HG03045 (cell line): ENCODE measurements around the gene TEKT5.

Source experiments
- ATAC-seq: cut with Tn5 transposase; IDR thresholded peaks from one replicate; pipeline ENCODE4 v1.9.1; 2021; ENCODE audit warnings: mild to moderate bottlenecking, moderate library complexity; ENCODE audit not compliant: unreplicated experiment

TEKT5 gene

DNA sequence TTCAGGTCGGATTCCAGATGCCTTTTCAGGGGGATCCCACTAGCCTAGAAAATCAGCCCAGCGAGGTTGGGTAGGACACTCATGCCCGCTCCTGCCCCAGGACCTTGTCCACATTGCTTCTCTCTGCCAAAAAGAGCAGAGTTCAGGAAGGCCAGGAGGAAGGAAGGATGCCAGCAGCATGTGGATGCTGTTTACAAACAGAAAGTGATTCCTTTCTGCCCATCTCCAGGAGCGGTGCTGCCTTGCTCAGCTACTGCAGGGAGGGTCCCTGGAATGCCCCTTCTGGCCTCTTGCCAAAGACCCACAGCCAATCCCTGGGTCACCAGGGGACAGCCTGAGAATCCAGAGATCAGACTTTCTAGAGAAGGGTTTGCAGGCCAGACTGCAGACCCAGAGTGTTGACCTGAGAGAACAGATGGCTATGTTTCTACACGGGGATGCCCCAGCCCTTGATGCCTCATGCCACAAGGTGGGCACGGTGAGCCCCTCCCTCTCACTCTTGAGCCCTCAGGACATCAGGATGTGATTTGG, 82.0 kb downstream of the TEKT5 start:
- ATAC-seq: no peak

DNA sequence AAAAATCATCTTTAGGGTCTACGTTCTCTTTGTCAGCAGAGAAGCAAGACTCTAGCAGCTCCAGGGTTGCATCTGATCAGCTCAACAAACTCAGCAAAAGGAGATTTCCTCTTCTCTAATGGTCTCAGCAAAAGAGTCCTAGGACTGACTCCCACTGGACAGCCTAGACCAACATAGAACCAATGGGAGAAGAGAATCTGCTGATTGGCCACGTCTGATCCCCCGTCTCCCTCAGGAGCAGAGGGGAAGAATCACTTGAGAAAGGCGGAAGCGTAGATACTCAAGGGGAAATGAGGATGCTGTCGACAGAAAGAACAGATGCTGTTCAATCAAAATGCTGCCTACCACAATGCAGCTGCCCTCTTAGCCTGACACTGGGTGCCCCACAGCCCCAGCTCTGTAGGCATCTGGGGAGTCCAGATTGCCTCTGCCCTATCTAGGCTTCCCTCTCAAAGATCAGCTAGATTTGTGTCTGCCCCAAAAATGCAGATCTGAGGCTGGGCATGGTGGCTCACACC, 82.8 kb downstream of the TEKT5 start:
- no peak for ATAC-seq

DNA sequence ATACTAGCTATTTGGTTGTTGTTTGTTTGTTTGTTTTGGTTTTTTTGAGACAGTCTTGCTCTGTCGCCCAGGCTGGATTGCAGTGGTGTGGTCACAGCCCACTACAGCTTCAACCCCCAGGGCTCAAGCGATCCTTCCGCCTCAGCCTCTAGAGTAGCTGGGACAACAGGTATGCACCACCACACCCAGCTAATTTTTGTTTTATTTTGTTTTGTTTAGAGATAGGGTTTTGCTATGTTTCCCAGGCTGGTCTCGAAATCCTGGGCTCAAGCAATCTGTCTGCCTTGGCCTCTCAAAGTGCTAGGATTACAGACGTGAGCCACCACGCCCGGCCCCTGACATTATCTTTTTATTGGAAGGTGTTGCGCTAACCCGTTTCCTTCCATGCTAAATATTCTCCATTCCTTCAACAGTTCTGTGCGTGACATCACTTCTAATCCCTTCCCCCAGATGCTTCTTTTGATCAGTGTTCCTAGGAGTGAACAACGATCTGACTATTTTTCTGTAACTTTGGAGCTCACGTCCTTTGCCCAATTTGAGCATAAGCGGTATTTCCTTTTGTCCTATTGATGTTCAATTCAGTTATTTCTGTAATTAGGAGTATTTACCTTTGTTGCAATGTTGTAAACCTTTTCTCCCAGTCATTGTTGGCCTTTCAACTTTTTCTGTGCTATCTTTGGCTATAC, 84.1 kb downstream of the TEKT5 start:
- no peak for ATAC-seq

DNA sequence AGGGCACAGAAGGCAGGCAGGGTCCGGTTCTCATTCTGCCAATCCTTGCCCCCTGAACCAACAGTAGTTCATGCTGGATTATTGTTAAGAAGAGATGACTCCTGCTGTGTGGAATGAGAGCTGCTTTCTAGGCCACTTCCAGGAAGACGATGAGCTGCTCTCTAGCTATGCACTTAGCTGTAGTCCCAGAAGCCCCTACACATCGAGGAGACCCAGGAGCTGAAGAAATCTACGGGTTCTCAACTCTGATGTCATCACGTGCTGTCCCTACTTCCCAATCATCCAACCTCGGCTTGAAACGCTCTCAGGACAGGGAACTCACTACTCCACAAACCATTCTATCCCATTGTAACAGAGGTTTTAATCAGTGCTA, 85.3 kb downstream of the TEKT5 start:
- ATAC-seq: no peak

DNA sequence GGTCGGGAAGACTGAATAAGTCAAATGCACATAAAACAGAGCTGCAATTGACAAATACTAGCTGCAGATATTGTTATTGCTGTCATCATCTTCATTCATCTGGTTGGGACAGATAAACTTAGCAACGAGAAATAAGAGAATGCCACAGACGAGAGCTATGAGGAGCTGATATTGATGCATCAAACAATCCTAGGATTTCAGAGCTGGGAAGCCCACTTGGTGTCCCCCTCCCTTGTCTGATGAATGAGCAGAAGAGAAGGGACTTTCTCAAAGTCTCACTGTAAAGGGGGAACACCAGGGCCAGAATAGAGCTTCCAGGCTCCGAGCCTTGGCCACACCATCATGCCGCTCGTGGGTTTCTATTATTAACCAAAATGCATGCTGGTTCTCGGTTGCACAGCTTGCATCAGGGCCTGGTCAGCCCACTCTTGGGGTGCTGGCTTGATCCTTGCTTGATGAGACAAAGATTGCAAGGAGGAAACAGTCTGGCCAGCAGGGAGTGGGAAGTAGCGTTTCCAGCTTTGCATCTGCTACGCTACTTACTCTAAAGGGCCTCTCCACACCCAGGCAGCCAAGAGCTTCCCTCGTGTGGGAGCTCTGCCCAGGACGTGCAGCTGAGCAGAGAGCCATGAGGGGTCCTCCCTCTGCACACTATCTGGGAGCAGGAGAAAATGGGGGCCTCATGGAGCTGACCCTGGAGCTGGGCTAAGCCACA, 85.9 kb downstream of the TEKT5 start:
- no peak for ATAC-seq

DNA sequence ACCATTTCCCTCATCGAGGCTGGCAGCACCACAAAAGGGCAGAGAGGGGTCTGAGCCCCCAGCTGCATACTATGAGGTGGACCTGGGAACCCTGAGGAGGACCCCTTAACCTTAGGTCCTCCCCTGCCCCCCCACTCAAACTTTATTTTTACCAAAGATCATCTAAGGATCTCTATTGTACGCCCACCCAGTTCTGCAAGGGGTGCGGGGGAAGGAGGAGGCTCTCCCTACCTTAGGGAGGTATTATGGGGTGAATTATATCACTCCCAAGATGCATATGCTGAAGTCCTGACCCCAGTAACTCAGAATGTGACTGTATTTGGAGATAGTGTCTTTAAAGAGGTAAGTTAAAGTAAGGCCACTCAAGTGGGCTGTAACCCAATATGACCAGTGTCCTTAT, 87.6 kb downstream of the TEKT5 start:
- ATAC-seq: no peak

DNA sequence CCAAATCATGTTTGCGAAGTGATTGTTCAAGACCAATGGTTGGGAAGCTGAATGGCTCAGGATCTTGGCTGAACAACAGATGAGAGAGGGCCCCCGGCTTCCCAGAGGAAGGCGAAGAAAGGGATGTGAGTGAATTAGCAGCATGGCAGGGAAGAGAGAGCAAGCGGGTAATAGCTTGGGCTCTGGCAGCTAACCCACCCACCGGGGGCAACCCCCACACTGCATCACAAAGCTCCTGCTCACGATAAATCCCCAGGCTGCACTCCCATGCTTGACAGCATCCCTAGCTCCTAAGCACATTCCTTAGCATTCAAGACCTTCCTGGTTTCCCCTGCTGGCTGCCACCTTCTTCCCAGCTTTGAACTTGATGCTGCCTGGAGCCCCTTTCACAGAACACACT, 88.1 kb downstream of the TEKT5 start:
- no peak for ATAC-seq

DNA sequence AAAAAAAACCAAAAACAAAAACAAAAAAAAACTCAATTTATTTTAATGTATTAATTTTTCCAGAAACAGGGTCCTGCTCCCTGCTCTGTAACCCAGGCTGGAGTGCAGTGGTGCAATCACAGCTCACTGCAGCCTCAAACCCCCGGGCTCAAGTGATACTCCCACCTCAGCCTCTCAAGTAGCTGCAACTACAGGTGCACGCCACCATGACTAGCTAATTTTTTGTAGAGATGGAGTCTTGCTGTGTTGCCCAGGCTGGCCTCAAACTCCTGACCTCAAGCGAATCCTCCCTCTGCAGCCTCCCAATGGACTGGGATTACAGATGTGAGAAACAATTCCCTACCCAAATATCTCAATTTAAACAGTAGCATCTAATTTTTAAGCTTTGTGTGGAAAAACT, 89.1 kb downstream of the TEKT5 start:
- no peak for ATAC-seq

DNA sequence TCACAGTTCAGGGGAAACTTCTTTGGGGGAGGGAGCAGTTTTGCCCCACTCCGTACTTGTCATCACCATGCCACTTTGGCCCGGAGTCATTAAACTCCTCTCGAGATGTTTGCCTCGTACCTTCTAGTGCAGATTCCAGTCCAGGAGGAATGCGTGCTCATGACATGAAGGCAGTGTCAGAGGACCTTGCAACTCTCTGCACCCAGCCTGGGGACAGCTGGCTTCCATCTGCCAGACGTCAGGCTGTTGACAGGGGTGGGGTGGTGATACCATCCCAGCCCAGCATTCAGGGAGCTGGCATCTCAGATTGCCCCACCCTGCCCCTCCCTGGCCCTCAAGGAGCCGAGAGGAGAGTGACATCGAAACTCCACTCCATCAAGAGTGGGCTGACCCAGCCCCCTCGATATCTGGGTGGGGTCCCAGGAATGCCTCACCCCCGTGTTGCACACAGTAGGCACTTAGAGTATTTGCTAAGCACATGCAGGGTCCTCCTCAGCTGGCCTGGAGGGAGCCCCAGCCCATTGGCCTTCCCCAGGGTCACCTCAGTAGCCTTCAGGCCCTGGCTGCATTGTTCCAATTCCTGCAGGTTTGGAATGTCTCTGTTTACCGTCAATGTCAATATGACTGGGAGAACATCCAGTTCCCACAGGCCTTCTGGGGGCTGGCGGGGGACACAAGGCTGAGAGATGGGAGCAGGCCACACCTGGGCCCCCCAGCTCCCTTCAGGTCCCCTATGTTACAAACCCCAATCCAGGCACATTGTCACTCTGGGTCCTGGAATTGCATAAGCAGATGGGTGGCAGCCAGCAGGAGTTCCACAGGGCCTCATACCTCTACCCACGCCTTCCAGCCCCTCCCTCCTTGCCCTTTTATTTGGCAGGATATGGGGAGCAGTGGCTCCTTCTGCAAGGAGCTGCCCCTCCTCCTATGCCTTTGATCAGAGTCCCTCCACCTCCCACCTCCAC, 93.0 kb downstream of the TEKT5 start:
- ATAC-seq: no peak

DNA sequence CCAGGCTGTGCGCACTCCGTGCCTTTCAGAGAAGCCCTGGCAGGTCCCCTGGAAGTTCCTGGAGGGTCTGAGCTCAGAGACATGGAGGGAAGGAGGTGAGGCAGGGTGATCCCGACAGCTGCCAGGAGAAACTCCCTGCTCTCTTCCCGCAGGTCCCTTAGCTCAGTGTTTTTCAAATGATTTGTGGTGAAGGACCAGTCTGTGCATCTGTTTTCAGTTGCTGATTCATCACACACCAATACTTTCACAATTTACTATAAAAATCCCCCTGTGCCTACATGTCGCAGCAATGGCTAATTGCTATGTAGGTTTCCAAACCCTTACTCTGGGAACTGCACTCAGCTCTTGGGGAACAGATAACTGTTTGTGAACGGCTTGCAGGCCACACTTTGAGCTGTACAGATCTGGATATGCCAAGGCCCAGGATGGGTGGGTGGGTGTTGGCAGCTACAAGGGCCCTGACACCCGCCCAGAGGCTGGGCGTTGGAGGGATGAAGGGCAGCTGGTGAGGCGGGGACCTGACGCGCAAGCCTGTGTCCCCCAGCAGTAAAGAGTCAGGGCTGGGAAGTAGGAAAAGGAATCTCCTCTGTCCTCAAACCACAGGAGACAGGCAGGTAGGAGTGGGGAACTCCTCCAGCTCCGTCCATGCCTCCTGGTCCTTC, 93.8 kb downstream of the TEKT5 start:
- ATAC-seq: no peak

DNA sequence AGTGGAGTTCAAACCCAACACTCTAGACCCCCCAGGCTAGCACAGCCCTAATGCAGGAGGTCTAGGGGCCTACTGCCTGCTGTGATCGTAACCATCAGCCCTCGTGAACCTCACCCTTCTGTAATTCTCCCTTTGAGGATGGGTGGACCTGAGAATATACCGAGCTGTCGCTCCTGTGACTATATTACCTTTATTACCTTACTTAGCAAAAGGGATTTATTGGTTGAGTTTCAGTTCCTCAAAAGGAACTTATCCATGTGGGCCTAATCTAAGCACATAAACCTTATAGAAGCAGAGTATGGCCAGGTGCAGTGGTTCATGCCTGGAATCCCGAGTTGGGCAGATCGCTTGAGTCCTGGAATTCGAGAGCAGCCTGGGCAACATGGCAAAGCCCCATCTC, 95.1 kb downstream of the TEKT5 start:
- no peak for ATAC-seq

DNA sequence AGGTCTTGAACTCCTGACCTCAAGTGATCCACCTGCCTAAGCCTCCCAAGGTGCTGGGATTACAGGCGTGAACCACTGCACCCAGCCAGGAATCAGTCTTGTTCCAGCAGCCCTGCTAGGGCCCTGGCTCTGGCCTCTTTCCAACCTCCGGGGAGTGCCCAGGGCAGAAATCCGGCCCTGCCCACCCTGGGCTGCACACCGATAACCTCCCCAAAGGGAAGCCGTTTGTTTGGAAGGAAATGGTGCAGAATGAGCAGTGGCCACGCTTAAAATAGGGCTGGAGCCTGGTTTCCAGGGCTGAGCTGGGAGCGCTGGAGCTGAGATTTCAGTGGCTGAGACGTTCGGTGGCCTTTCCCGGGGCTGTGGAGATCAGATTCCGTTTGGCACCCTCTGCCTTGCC, 96.6 kb downstream of the TEKT5 start:
- no peak for ATAC-seq

DNA sequence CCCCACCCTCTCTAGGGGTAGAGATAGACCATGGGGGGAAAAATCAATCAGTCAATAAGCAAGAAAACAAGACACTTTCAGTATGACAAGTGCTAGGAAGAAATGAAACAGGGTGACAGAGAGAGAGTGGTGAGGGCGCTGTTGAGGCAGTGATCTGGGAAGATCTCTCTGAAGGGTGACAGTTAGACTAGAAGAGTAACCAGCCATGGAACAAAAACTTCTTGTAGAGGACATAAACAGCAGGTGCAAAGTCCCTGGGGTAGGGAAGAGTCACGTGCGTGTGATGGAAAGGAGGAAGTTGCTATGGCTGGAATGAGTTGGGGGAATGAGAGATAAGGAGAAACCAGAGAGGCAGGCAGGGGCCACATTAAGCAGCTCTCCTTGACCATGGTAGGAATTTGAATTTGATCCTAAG, 97.5 kb downstream of the TEKT5 start:
- no peak for ATAC-seq

DNA sequence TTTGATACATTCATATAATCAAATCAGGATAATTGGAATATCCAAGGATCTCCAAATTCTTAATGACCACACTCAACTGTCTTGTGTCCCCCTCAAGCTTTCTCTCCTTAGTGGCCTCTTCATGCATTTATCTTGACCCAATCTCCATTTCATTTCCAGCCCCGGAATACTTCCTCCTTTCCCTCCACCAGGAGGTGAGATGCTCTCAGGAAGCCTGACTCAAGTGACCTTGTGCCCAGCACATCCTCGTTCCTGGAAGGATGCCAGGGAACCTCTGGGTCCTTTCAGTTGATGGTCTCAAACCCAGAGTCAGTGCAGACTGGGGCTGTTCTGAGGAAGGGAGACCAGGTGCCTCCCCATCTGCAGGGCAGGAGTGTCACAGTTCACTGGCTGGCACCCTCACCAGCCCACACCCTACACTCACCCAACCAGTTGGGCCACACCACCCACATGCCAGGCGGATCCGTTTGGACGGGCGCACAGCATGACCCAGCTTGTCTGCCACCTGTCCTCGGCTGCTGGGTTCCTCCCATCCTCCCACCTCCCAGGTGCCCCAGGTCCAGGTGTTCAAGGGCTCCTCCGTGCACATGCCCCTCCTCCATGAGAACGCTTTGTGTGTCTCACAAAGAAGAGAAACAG, 100.3 kb downstream of the TEKT5 start:
- ATAC-seq: no peak

DNA sequence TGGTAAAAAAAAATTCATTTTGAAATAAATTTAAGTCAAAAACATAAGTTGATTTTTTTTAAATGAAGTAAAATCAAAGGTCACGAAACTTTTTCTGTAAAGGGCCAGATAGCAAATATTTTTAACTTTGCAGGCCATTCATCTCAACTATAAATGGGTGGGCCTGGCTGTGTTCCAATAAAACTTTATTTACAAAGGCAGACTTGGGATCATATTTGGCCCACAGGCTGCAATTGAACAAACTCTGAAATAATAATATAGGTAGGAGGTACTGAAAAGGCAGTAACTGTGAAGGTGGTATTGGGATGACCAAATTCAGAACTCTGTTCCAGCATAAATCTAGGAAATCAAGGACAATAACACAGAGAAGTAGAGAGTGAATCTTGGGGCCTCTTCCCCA, 102.1 kb downstream of the TEKT5 start:
- ATAC-seq: no peak

DNA sequence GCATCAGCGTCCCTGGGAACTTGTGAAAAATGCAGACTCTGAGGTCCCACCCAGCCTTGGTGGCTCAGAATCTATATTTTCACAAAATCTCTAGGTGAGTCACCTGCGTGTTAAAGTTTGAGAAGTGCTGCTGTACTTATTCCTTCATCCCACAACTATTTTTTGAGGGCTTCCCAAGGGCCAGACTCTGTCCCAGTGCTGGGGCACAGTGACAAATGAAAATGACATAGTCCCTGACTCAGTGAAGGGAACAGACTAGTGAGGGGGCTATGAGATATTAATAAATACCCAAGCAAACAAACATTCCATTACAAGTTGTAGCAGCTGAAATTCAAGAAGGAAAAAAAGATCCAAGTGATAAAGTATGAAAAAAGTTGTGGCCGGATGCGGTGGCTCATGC, 104.4 kb downstream of the TEKT5 start:
- no peak for ATAC-seq

DNA sequence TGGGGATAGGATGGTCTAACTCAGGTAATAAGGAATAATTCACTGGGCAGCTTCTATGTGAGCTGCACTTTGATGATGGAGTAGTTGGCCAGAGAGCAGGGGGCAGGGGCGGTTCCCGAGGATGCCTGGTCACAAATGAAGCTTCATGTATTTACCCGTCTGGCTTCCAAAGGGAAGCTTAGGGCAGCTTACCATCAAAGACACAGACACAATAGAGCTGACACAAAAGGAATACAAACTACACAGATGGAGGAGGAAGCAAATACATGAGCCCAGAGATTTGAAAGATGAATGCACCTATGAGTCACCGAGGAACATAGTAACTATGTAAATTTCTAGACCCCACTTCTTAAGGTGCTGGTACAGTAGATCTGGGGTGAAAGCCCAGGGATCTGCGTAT, 105.6 kb downstream of the TEKT5 start:
- no peak for ATAC-seq

DNA sequence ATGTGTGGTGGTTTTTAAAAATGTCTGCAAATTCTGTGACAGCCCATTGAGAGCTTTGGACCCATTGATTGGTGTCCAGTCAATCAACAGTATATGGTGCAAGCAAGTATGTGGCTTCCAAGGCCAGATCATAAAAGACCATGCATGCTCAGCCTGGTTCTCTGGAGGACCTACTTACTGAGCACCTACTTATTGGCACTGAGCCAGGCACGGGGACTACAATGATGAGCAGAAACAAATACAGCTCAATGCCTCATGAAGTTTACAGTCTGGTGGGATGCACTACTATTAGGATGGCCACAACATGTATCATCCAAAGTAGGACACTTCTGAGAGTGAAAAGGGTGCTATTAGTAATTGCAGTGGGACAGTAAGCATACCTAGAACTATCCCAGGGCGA, 107.1 kb downstream of the TEKT5 start:
- no peak for ATAC-seq

DNA sequence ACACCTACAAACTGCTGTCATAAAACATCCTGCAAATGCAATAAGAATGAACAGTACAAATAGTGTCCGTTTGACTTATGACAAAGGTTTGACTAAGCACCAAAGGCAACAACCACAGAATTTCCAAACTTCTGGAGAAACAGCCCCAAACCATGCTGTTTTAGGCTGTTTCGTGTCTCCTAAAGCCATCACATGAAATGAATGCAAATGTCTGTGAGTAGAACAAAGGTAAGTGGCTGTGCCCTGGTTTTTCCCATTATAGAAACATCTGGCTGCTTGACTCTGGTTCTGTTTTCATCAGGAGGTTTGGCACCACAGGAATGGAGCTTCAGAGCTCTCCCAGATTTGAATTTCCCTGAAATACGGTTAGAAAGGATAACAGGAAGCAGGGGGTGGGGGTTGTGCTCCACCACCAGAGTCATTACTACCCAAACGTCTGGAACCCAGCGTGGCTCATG, 109.7 kb downstream of the TEKT5 start:
- ATAC-seq: no peak

DNA sequence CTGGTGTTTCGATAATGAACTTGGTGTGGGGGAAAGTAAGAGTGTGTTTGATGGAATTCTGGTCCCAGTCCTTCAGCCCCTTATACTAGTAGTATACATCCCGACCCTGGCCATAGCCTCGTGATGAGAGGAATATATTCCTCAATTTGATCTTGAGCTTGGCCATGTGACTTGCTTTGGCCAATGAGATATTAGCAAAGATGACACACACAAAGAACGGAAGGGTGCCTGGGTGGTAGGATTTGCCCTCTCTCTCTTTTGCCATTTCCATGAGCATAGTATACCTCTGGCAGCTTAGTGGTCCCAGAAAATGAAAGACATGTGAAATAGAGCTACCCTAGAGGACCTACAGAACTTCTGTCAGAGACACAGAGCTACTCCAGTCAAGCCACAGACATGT, 111.5 kb downstream of the TEKT5 start:
- no peak for ATAC-seq
